NK-92 (cell line): ENCODE results near the gene NBR1.
"Not testable (repeated sequence)": the region's sequence is repeated elsewhere in the genome, so short reads cannot be mapped to it uniquely, and the experiment has no call there.

Experiments
- DNase-seq: peaks from one replicate; lab custom pipeline; 2025; ENCODE audit not compliant: unreplicated experiment; lab: John Stamatoyannopoulos, UW

The NBR1 gene

GRCh38 chr17:43213545-43213944, 42.5 kb downstream of the NBR1 start:
- DNase-seq: no peak

GRCh38 chr17:43215341-43215740, 44.3 kb downstream of the NBR1 start:
- no peak for DNase-seq

GRCh38 chr17:43216369-43216761, 45.4 kb downstream of the NBR1 start:
- DNase-seq: no peak

GRCh38 chr17:43216762-43217613, 46.0 kb downstream of the NBR1 start:
- DNase-seq: no peak

GRCh38 chr17:43217614-43218087, 46.6 kb downstream of the NBR1 start:
- no peak for DNase-seq

- DNase-seq: no peak
Observed at GRCh38 chr17:43219001-43219400, 48.0 kb downstream of the NBR1 start.

GRCh38 chr17:43219746-43220380, 48.8 kb downstream of the NBR1 start:
- no peak for DNase-seq

- DNase-seq: no peak
Observed at GRCh38 chr17:43220511-43221125, 49.6 kb downstream of the NBR1 start.

- no peak for DNase-seq
Observed at GRCh38 chr17:43224146-43224705, 53.2 kb downstream of the NBR1 start.

GRCh38 chr17:43226393-43226792, 55.4 kb downstream of the NBR1 start:
- DNase-seq: no peak

- DNase-seq: not testable (repeated sequence)
Observed at GRCh38 chr17:43228020-43228782, 57.2 kb downstream of the NBR1 start, which contains the start of gene CCDC200. Gene CCDC200, minus strand, starts transcription at chr17:43228623. Its CDS starts 69 bp downstream, at chr17:43228554.

GRCh38 chr17:43231205-43232020, 60.4 kb downstream of the NBR1 start:
- DNase-seq: not testable (repeated sequence)

GRCh38 chr17:43232021-43232699, 61.1 kb downstream of the NBR1 start:
- DNase-seq: not testable (repeated sequence)

GRCh38 chr17:43233263-43233662, 62.2 kb downstream of the NBR1 start:
- DNase-seq: not testable (repeated sequence)

- not testable (repeated sequence) for DNase-seq
Observed at GRCh38 chr17:43233877-43234276, 62.9 kb downstream of the NBR1 start, which contains the start of gene RNU2-1. Gene RNU2-1, minus strand, starts transcription at chr17:43233977.

GRCh38 chr17:43239597-43239996, 68.6 kb downstream of the NBR1 start:
- not testable (repeated sequence) for DNase-seq

GRCh38 chr17:43240596-43241352, 69.8 kb downstream of the NBR1 start:
- not testable (repeated sequence) for DNase-seq

GRCh38 chr17:43246456-43246855, 75.4 kb downstream of the NBR1 start:
- DNase-seq: not testable (repeated sequence)
